ENCODE results near the gene ELFN1.

GRCh38 chr7:1676550-1677078, 6.5 kb downstream of the ELFN1 start:
- TF ChIP-seq CTCF (conservative IDR thresholded peaks at IDR 0.05; ENCODE audit: low read depth, low read length) (no peak), EZH2 (IDR thresholded peaks at IDR 0.05; ENCODE audit: low read length, unreplicated experiment) (no peak)
